Measurements from ENCODE around the gene PCDH17. TPM values are rescaled to one million over a fixed set of nuclear protein-coding genes. Genes with fewer than 3 reads are reported as not detected.

PCDH17 gene
- total and polyA plus RNA-seq, 7 donors, result under 0.01 to 5.0 (median 2.8) TPM

DNA sequence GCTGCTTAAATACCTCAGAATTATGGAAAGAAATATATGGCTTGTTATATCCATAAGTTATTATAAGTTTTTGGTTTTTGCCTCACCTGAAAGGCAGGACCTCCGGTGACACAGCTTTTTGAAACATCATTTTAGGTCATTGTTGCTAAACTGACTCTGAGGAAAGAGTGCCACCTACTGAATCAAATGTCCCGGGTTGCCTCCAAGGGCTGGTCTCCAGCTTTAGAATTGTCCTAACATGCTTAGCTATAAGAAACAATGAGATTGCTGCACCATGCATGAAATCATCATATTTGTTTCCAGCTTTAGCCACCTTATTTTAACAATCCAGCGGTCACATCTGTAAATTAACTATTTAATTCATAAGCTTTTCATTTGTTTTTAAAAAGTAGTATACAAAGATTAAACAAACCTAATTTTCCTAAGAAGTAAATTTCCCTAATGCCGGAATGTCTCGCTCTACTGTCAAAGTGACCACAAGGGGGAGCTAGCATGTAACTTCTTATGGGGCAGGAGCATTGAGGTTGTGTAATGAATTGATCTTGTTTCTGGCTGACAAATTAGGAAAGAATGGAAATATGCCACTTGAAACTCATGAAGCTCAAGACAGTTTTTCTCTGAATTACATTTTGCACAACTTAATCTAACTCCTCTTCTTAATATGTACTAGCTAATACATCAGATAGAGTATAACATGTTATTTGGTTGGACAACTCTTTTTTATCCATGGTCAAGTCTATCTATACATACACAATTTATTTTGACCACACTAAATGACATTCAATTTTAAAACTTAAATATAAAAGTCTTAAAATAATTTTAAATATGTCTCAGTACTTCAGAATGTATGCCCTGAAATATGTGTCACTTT, 6.7 kb upstream of the PCDH17 start:
- H3K9me3 ChIP-seq, result no peaks in the 10 kb centered on the region
- H3K4me1 ChIP-seq, result peaks cover 0 to 9% (median 9%) of the 10 kb centered on the region in 4 donors
- intact Hi-C loops (cut with DNase I), result loop anchor here (5.0 kb wide), 1 partner anchor 233 kb away; no protein-coding TSS in a partner anchor
- DNase-seq, result no peak
- H3K27ac ChIP-seq, result no peak overlapping the region
- peaks cover 10 to 61% (median 39%) of the 10 kb centered on the region in 3 donors for H3K27me3 ChIP-seq
- TF ChIP-seq, protein P1, sequence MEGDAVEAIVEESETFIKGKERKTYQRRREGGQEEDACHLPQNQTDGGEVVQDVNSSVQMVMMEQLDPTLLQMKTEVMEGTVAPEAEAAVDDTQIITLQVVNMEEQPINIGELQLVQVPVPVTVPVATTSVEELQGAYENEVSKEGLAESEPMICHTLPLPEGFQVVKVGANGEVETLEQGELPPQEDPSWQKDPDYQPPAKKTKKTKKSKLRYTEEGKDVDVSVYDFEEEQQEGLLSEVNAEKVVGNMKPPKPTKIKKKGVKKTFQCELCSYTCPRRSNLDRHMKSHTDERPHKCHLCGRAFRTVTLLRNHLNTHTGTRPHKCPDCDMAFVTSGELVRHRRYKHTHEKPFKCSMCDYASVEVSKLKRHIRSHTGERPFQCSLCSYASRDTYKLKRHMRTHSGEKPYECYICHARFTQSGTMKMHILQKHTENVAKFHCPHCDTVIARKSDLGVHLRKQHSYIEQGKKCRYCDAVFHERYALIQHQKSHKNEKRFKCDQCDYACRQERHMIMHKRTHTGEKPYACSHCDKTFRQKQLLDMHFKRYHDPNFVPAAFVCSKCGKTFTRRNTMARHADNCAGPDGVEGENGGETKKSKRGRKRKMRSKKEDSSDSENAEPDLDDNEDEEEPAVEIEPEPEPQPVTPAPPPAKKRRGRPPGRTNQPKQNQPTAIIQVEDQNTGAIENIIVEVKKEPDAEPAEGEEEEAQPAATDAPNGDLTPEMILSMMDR (IDR thresholded peaks at IDR 0.05), result peak in 3 of 4 experiments; percentile 30 to 67 (median 36)
- no peak for TF ChIP-seq POLR2AphosphoS5 (IDR thresholded peaks at IDR 0.05)
- TF ChIP-seq POLR2A (IDR thresholded peaks at IDR 0.05), result no peak
- no peak for TF ChIP-seq EP300 (IDR thresholded peaks at IDR 0.05)
- WGBS, 2 donors, result 5 to 6% methylated on average over 5 of the region's 5 CpGs
- no peaks in the 10 kb centered on the region for H3K36me3 ChIP-seq
- H3K4me3 ChIP-seq, result no peak overlapping the region

DNA sequence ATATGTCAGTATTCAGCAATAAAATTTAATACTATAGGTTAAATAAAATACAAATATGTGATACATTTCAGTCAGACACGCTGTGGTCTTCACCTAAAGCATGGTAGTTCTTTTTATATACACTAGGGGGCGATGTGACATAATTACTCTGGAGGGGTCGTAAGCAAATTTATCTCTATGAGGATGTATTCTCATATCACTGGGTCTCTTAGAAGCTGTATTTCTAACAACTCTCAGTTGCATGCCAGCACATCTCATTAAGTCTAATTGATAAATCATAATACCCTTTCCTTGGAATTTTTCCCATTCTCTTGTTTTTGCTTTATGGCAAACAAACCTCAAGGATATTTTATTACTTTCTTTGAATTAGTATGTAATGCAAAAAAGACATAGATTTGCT, 3.9 kb upstream of the PCDH17 start:
- intact Hi-C loops (cut with DNase I), result loop anchor here (5.0 kb wide), 1 partner anchor 230 kb away; no protein-coding TSS in a partner anchor
- no peak overlapping the region for H3K4me3 ChIP-seq
- no peaks in the 10 kb centered on the region for H3K36me3 ChIP-seq
- peaks cover 18 to 90% (median 56%) of the 10 kb centered on the region in 3 donors for H3K27me3 ChIP-seq
- DNase-seq, result no peak
- H3K9me3 ChIP-seq, result no peaks in the 10 kb centered on the region
- WGBS, 2 donors, result 0 to 2% methylated on average over 3 of the region's 3 CpGs
- peaks cover 0 to 37% (median 34%) of the 10 kb centered on the region in 4 donors for H3K4me1 ChIP-seq
- TF ChIP-seq, protein P1 (IDR thresholded peaks at IDR 0.05), result peak in 2 of 4 experiments; percentile 8 to 58
- no peak for TF ChIP-seq POLR2AphosphoS5 (IDR thresholded peaks at IDR 0.05)
- H3K27ac ChIP-seq, result no peak overlapping the region

DNA sequence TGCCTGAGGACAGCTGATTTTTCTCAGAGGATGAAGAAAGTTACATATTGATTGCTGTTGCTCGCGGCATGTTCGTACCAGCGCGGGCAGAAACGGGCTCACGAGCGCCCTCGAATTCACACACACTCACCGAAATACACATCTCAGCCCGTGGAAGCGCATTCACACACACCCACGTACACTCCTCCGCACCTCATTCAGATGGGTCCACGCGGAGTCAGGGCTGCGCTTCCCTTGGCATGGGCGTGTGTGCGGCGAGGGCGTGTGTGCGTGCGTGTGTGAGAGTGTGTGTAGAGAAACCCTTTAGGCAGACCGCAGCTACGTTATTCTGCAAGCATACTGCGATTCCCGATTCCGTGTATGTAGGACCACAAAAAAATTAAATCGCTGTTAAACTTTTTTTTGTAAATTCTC, 2.1 kb upstream of the PCDH17 start:
- Histone ChIP-seq H3K4me1 (peaks cover 0 to 41% (median 35%) of the 10 kb centered on the region in 4 donors), H3K27me3 (peaks cover 33 to 99% (median 69%) of the 10 kb centered on the region in 3 donors), H3K27ac (no peak overlapping the region), H3K9me3 (no peaks in the 10 kb centered on the region), H3K36me3 (no peaks in the 10 kb centered on the region), H3K4me3 (peak overlapping the region; percentile 5 to 54 (median 48))
- intact Hi-C loops (cut with DNase I), result loop anchor here (5.0 kb wide), 1 partner anchor 228 kb away; no protein-coding TSS in a partner anchor
- no peak for DNase-seq
- TF ChIP-seq, protein P1 (IDR thresholded peaks at IDR 0.05), result no peak
- TF ChIP-seq POLR2AphosphoS5 (IDR thresholded peaks at IDR 0.05), result no peak
- TF ChIP-seq POLR2A (IDR thresholded peaks at IDR 0.05), result no peak
- TF ChIP-seq EP300 (IDR thresholded peaks at IDR 0.05), result no peak
- WGBS, 2 donors, result 4 to 15% methylated on average over 29 of the region's 29 CpGs

DNA sequence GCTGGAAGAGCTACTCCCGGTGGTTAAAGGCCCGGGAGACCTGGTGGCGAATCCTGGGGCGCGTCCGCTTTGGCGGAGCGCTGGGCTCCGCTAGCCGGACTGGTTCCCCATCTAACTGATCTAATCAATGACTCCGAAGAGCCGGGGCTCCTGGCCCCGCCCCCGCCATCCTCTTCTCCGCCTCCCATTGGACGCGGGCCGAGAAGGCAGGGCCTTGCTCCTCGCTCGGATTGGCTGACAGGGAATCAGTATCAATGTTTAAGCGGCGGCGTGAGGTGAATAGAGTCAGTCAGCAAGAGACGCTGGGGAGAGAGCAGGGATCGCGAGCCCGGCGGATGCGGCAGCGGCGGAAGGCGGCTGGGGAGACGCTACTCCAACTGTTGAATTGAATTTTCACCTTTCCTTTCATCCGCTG, 1.7 kb upstream of the PCDH17 start:
- H3K4me1 ChIP-seq, result peaks cover 0 to 41% (median 35%) of the 10 kb centered on the region in 4 donors
- peak overlapping the region; percentile 5 to 54 (median 48) for H3K4me3 ChIP-seq
- TF ChIP-seq, protein P1 (IDR thresholded peaks at IDR 0.05), result no peak
- no peak for TF ChIP-seq EP300 (IDR thresholded peaks at IDR 0.05)
- TF ChIP-seq POLR2AphosphoS5 (IDR thresholded peaks at IDR 0.05), result peak; percentile 83 to 93 (median 92)
- TF ChIP-seq POLR2A (IDR thresholded peaks at IDR 0.05), result peak; percentile 48 to 55
- peak; percentile 85 for DNase-seq
- no peaks in the 10 kb centered on the region for H3K9me3 ChIP-seq
- WGBS, 2 donors, result 6 to 25% methylated on average over 34 of the region's 34 CpGs
- intact Hi-C loops (cut with DNase I), result loop anchor here (5.0 kb wide), 1 partner anchor 227 kb away; no protein-coding TSS in a partner anchor
- H3K27me3 ChIP-seq, result peaks cover 33 to 99% (median 72%) of the 10 kb centered on the region in 3 donors
- H3K27ac ChIP-seq, result no peak overlapping the region
- H3K36me3 ChIP-seq, result no peaks in the 10 kb centered on the region
